Esophagus mucosa (tissue), 1 donor: Measurements from ENCODE around the gene EED. TPM values are rescaled to one million over a fixed set of nuclear protein-coding genes. Genes with fewer than 3 reads are reported as not detected.
"Not testable (repeated sequence)": the region's sequence is repeated elsewhere in the genome, so short reads cannot be mapped to it uniquely, and the experiment has no call there.

Experiments used
- ATAC-seq: fragments of 200-7000 bp; cut with Tn5 transposase; one replicate; pipeline ENCODE4 v1.9.1; 2020
- total RNA-seq: library from RNA; stranded (reverse); gene quantifications from one replicate; pipeline ENCODE4 v1.2.4, GENCODE V29; 2023
- donor health status: DM: yes; HTN: yes; CAD: no.

The EED gene
- total RNA-seq, 1 donor from 2014 or later = 10.6 TPM

GRCh38 chr11:86292912-86293616, 48.5 kb downstream of the EED start:
- no peak for ATAC-seq

GRCh38 chr11:86294026-86294425, 49.5 kb downstream of the EED start:
- no peak for ATAC-seq

- no peak for ATAC-seq
Observed at GRCh38 chr11:86301742-86302091, 57.2 kb downstream of the EED start.

GRCh38 chr11:86302092-86302793, 57.7 kb downstream of the EED start, which contains the start of gene HIKESHI:
Gene HIKESHI (plus strand): TSS chr11:86302240. CDS start chr11:86302449, 209 bp downstream.
- peak; percentile 98 for ATAC-seq

GRCh38 chr11:86303257-86303656, 58.7 kb downstream of the EED start:
- no peak for ATAC-seq

- not testable (repeated sequence) for ATAC-seq
Observed at GRCh38 chr11:86308710-86309109, 64.2 kb downstream of the EED start.

- peak; percentile 57 for ATAC-seq
Observed at GRCh38 chr11:86313793-86314192, 69.2 kb downstream of the EED start.

- no peak for ATAC-seq
Observed at GRCh38 chr11:86314636-86315035, 70.1 kb downstream of the EED start.

Other genes starting within 250 kb of the EED start
- gene PICALM, start 175.7 kb upstream of the EED start, total RNA-seq = 97.8 TPM
- gene HIKESHI, start 57.5 kb downstream of the EED start, total RNA-seq = 30.6 TPM
- gene CCDC81, start 130.1 kb downstream of the EED start, total RNA-seq = 0.28 TPM